ENCODE data around the gene TGDS.
"Not testable (repeated sequence)": the region's sequence is repeated elsewhere in the genome, so short reads cannot be mapped to it uniquely, and the experiment has no call there.

TGDS gene

GRCh38 chr13:94595950-94596574 is at the start of gene TGDS:
Gene TGDS (minus strand): TSS chr13:94596152. CDS start chr13:94596136, 16 bp downstream.
- DNase-seq (ENCODE audit: low read depth in 2 of 2): peak; percentile 74 to 78

GRCh38 chr13:94641409-94641941 is 45.5 kb upstream of the TGDS start:
- DNase-seq (ENCODE audit: low read depth in 2 of 2): peak; percentile 47 to 53

GRCh38 chr13:94640721-94641120 is 44.8 kb upstream of the TGDS start:
- DNase-seq (ENCODE audit: low read depth in 2 of 2): no peak

GRCh38 chr13:94637677-94638076 is 41.7 kb upstream of the TGDS start:
- DNase-seq (ENCODE audit: low read depth in 2 of 2): not testable (repeated sequence)

GRCh38 chr13:94636942-94637578 is 41.1 kb upstream of the TGDS start:
- DNase-seq (ENCODE audit: low read depth in 2 of 2): no peak

- not testable (repeated sequence) for DNase-seq (ENCODE audit: low read depth in 2 of 2)
Observed at GRCh38 chr13:94636096-94636495, 40.1 kb upstream of the TGDS start.

GRCh38 chr13:94632226-94632980 is 36.5 kb upstream of the TGDS start:
- DNase-seq (ENCODE audit: low read depth in 2 of 2): no peak

GRCh38 chr13:94630858-94631257 is 34.9 kb upstream of the TGDS start:
- no peak for DNase-seq (ENCODE audit: low read depth in 2 of 2)

GRCh38 chr13:94623316-94623715 is 27.4 kb upstream of the TGDS start:
- DNase-seq (ENCODE audit: low read depth in 2 of 2): no peak

- DNase-seq (ENCODE audit: low read depth in 2 of 2): no peak
Observed at GRCh38 chr13:94622344-94622743, 26.4 kb upstream of the TGDS start.

GRCh38 chr13:94620286-94620896 is 24.4 kb upstream of the TGDS start:
- no peak for DNase-seq (ENCODE audit: low read depth in 2 of 2)

- no peak for DNase-seq (ENCODE audit: low read depth in 2 of 2)
Observed at GRCh38 chr13:94617389-94618000, 21.5 kb upstream of the TGDS start.

GRCh38 chr13:94613051-94613450 is 17.1 kb upstream of the TGDS start:
- no peak for DNase-seq (ENCODE audit: low read depth in 2 of 2)

GRCh38 chr13:94612050-94612449 is 16.1 kb upstream of the TGDS start:
- DNase-seq (ENCODE audit: low read depth in 2 of 2): no peak

- DNase-seq (ENCODE audit: low read depth in 2 of 2): no peak
Observed at GRCh38 chr13:94610475-94610874, 14.5 kb upstream of the TGDS start.

- DNase-seq (ENCODE audit: low read depth in 2 of 2): no peak
Observed at GRCh38 chr13:94609196-94609595, 13.2 kb upstream of the TGDS start.

- no peak for DNase-seq (ENCODE audit: low read depth in 2 of 2)
Observed at GRCh38 chr13:94608586-94608985, 12.6 kb upstream of the TGDS start.

- DNase-seq (ENCODE audit: low read depth in 2 of 2): no peak
Observed at GRCh38 chr13:94607939-94608338, 12.0 kb upstream of the TGDS start.

GRCh38 chr13:94607056-94607455 is 11.1 kb upstream of the TGDS start:
- no peak for DNase-seq (ENCODE audit: low read depth in 2 of 2)

GRCh38 chr13:94602467-94602866 is 6.5 kb upstream of the TGDS start:
- DNase-seq (ENCODE audit: low read depth in 2 of 2): no peak

Measured in fibroblast of skin of left biceps (primary cell).